Bronchial epithelial cell (primary cell): ENCODE measurements around the gene TMEM59. TPM values are rescaled to one million over a fixed set of nuclear protein-coding genes. Genes with fewer than 3 reads are reported as not detected.
"Not testable (repeated sequence)": the region's sequence is repeated elsewhere in the genome, so short reads cannot be mapped to it uniquely, and the experiment has no call there.

Experiments used
- DNase-seq: peaks from one replicate; pipeline ENCODE4 v3.0.0-alpha.2; 2010; ENCODE audit warnings: low read depth
- FAIRE-seq: peaks from 2 replicates; lab custom pipeline; 2011; peaks lifted over from hg19 to GRCh38; lab: Jason Lieb, UNC
- H3K27me3 ChIP-seq: 2 replicates; pipeline ENCODE4 v1.5.1; 2011; ENCODE audit warnings: low read length; ENCODE audit not compliant: control insufficient read depth, insufficient read depth
- H3K36me3 ChIP-seq: 2 replicates; pipeline ENCODE4 v1.5.1; 2011; ENCODE audit warnings: low read length; ENCODE audit not compliant: control insufficient read depth, insufficient read depth
- H3K4me3 ChIP-seq: 2 replicates; pipeline ENCODE4 v1.5.1; 2011; ENCODE audit warnings: mild to moderate bottlenecking, low read depth, low read length, control low read depth
- total RNA-seq: library from RNA; depleted of rRNA; stranded (reverse); fragments of >200 nt; gene quantifications from 2 replicates; pipeline ENCODE4 v1.2.1, GENCODE V29; 2014
- TF ChIP-seq, protein P1 (sequence below): IDR thresholded peaks from 2 replicates; pipeline ENCODE4 v1.5.1; 2011; ENCODE audit warnings: mild to moderate bottlenecking, moderate library complexity, low read length, control low read depth, inconsistent platforms; ENCODE audit not compliant: insufficient read depth, severe bottlenecking

Gene TMEM59
- total RNA-seq, 1 donor from 2014 or later: 191 TPM

DNA sequence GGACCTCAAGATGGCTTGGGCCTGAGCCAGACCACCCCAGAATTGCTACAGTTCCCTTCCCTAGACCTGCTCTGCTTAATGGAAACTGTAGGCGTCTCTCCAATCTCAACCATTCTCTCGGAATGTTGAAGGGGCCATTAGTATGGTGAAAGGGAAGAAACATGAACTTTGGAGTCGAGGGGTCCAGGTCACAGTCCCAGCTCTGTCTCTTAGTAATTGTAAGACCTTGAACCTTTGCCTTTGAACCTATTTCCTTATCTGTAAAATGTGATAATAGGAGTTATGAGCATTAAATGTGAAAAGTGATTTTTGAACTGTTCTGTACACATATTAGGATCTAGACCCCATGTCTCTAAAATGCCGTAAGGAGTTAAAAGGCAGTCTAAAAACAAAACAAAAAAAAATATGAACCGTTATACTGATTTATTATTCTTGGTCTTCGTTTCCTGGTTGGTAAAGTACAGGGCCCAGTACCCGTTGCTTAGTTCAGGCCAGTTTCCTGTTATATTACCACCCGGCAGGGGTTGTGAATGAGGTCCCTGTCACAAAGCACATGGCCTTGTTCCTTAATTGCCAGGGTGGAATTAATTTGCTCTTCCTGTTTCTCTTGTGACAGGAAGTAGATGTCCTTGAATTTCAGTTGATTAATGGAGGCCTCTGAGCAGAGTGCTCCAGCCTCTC, 42.7 kb upstream of the TMEM59 start:
- no peak overlapping the region for H3K4me3 ChIP-seq
- peaks cover 2% of the 10 kb centered on the region for H3K36me3 ChIP-seq
- no peak for DNase-seq
- FAIRE-seq: peak; percentile 7
- no peaks in the 10 kb centered on the region for H3K27me3 ChIP-seq
- TF ChIP-seq, protein P1, sequence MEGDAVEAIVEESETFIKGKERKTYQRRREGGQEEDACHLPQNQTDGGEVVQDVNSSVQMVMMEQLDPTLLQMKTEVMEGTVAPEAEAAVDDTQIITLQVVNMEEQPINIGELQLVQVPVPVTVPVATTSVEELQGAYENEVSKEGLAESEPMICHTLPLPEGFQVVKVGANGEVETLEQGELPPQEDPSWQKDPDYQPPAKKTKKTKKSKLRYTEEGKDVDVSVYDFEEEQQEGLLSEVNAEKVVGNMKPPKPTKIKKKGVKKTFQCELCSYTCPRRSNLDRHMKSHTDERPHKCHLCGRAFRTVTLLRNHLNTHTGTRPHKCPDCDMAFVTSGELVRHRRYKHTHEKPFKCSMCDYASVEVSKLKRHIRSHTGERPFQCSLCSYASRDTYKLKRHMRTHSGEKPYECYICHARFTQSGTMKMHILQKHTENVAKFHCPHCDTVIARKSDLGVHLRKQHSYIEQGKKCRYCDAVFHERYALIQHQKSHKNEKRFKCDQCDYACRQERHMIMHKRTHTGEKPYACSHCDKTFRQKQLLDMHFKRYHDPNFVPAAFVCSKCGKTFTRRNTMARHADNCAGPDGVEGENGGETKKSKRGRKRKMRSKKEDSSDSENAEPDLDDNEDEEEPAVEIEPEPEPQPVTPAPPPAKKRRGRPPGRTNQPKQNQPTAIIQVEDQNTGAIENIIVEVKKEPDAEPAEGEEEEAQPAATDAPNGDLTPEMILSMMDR: no peak

DNA sequence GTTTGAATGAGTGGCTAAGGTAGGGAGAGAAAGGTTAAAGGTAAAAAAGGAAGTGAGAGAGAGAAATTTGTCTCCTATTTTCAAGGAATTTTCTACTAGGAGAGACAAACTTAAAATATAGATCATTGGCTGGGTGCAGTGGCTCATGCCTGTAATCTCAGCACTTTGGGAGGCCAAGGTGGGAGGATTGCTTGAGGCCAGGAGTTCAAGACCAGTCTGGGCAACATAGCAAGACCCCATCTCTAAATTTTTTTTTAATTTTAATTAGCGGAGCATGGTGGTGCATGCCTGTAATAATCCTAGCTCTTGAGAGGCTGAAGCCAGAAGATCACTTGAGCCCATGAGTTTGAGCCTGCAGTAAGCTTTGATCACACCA, 41.7 kb upstream of the TMEM59 start:
- FAIRE-seq, H3K36me3 ChIP-seq, DNase-seq, H3K4me3 ChIP-seq, H3K27me3 ChIP-seq: not testable (repeated sequence)

GRCh38 chr1:54094001-54094729, 41.2 kb upstream of the TMEM59 start:
- TF ChIP-seq, protein P1: no peak
- Histone ChIP-seq H3K4me3 (no peak overlapping the region), H3K27me3 (no peaks in the 10 kb centered on the region), H3K36me3 (peaks cover 2% of the 10 kb centered on the region)
- peak; percentile 86 for FAIRE-seq
- DNase-seq: peak; percentile 15

DNA sequence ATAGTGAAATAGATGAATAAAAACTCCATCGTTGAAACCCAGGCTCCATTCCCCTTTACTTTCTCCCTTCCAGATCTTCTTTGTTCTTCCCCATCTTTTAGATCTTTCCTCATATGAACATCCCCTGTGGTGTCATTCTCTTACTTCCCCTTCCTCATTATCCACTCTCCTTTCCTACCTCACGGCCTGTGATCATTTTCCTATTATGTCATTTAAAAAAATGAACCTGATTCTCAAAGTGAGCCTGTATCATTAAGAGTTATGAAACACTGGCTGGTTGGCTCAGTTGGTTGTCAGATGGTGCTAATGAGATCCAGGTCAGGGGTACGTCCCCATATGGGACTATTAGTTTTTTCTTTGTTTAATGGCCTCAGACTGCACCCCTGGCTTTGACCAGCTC, 38.7 kb upstream of the TMEM59 start:
- TF ChIP-seq, protein P1: no peak
- Histone ChIP-seq H3K36me3 (peaks cover 2% of the 10 kb centered on the region), H3K4me3 (no peak overlapping the region), H3K27me3 (no peaks in the 10 kb centered on the region)
- DNase-seq (no peak), FAIRE-seq (no peak)

GRCh38 chr1:54088385-54088784, 35.4 kb upstream of the TMEM59 start:
- Histone ChIP-seq H3K36me3 (no peaks in the 10 kb centered on the region), H3K27me3 (no peaks in the 10 kb centered on the region), H3K4me3 (no peak overlapping the region)
- FAIRE-seq: no peak
- TF ChIP-seq, protein P1: no peak
- no peak for DNase-seq

DNA sequence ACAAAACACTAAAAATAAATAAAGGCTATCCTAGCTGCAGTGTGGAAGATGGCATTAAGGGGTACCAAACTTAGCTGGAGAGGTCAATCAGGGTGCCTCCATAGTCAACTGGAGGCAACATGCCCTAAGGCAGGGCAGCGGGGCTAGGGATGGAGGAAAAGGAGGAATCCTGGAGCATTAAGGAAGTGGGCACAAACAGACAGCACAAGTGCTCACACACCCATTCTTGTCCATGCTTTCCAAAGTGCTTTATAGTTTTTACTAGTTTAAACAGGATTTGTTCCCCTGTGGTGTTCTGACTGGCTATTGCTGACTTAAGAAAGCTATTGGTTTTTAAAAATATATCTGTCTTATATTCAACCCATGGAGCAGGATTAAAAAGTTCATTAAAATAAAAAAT, 33.8 kb upstream of the TMEM59 start:
- FAIRE-seq: no peak
- TF ChIP-seq, protein P1: no peak
- DNase-seq: no peak
- no peaks in the 10 kb centered on the region for H3K36me3 ChIP-seq
- no peaks in the 10 kb centered on the region for H3K27me3 ChIP-seq
- H3K4me3 ChIP-seq: no peak overlapping the region
